GM21390 (cell line): ENCODE measurements around the gene FAS.

Experiments
- ATAC-seq: cut with Tn5 transposase; IDR thresholded peaks from one replicate; pipeline ENCODE4 v1.9.1; 2021; ENCODE audit not compliant: unreplicated experiment

Gene FAS

GRCh38 chr10:89032141-89032891 is 41.7 kb downstream of the FAS start:
- ATAC-seq, result peak; percentile 48

- no peak for ATAC-seq
Measured at GRCh38 chr10:89035461-89035860, 44.9 kb downstream of the FAS start.

- ATAC-seq, result no peak
Measured at GRCh38 chr10:89037096-89037495, 46.5 kb downstream of the FAS start.

GRCh38 chr10:89042562-89042961 is 52.0 kb downstream of the FAS start:
- ATAC-seq, result no peak

GRCh38 chr10:89043052-89043451 is 52.5 kb downstream of the FAS start:
- ATAC-seq, result no peak

GRCh38 chr10:89047397-89047796 is 56.8 kb downstream of the FAS start:
- no peak for ATAC-seq

GRCh38 chr10:89051593-89051992 is 61.0 kb downstream of the FAS start:
- no peak for ATAC-seq

GRCh38 chr10:89053555-89053954 is 63.0 kb downstream of the FAS start:
- no peak for ATAC-seq

- ATAC-seq, result no peak
Measured at GRCh38 chr10:89055159-89055558, 64.6 kb downstream of the FAS start.

- no peak for ATAC-seq
Measured at GRCh38 chr10:89062861-89063260, 72.3 kb downstream of the FAS start.

- ATAC-seq, result no peak
Measured at GRCh38 chr10:89063465-89063864, 72.9 kb downstream of the FAS start.

- ATAC-seq, result no peak
Measured at GRCh38 chr10:89064748-89065147, 74.2 kb downstream of the FAS start.
